Measurements from ENCODE around the gene ADAR.

ADAR gene

GRCh38 chr1:154614901-154615300 is 6.9 kb upstream of the ADAR start:
- no peak for DNase-seq

DNA sequence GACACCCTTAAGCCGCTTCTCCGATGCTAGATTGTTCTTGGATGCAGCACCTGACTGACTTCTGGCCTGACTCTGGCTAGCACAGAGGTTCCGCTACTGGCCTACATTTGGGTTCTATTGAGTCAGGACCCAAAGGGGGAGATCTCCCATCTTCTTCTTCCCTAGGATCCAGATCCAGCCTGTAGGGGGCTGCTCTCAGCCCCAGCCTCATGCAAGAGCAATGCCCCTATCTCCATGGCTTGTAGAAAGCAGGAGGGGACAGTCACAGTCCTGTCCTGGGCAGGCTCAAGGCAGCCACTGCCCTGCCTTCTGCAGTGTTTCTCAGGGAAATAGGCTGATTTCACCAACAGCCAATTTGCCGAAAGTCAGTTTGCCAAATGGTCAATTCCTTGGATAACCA is 6.3 kb upstream of the ADAR start:
- no peak for DNase-seq

DNA sequence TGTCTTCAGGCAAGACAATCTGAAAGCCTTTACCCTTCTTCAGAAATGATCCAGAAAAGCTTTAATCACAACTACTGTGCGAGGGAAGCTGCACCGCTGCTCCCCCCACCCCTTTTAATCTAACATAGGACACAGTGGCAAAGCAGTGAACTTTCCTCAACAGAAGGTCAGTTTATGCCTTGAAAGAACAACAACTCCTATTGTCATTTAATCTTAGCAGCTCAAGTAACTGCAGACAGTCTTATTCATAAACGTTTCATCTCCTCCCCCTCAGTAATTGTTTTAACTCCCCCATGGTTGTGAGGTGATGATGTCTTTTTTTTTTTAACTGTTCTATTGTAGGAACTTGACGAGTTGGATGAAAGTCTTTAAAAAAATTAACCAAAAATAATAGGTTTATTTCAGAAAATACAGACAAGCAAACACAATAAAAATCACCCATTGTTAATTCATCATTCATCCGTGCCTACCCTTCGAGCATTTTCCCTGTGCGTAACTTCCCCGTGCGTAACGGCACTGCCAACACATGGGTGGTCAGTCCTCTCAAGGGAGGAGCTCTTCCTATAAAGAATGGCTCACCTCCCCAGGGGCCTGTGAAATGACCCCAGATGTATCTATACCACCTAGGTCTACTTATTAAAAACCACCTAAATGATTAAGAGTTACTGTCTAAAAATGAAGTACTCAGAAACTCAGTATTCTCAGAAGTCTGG is 3.3 kb upstream of the ADAR start:
- peak in 1 of 2 donors; percentile 4 for DNase-seq

DNA sequence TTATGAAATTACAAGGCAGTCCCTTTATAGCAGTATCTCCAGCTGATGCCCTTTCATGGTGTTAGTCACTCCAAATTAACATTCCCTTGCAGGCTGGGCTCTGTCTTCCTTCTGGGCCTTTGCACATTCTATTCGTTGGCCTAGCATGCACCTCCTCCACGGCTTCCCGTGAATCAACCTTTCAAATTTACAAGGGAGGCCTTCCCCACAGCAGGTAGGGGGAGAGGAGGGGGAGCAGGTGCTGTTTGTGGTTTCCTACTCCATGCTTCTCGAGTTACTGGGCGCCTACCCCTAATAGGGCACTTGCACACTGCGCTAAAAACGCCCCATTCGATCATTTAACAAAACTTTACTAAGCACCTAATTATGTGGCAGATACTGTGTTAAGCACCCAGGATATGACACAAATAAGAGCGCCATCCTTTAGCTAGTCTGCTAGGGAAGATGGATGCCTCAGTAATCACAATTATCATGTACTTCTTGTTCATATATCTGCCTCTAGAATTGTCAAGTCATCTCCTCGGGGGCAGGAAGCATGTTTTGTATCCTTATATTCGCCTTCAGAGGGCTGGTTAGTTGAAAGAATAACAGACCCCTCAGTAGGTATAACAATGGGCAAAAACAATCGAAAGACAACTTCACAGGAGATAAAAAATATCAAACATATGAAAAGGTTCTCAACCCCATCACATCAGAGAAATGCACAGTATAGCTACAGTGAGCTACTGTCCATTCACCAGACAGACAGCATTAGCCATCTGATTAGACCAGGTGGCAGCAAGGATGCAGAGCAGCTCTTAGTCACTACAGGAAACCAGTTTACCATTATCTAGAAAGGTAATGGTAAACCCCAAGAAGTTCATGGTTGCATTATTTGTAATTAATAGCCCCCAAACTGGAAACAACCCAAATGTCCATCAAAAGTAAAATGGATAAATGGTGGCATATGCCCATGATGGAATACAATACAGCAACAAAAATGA is 1.7 kb upstream of the ADAR start:
- no peak for DNase-seq

DNA sequence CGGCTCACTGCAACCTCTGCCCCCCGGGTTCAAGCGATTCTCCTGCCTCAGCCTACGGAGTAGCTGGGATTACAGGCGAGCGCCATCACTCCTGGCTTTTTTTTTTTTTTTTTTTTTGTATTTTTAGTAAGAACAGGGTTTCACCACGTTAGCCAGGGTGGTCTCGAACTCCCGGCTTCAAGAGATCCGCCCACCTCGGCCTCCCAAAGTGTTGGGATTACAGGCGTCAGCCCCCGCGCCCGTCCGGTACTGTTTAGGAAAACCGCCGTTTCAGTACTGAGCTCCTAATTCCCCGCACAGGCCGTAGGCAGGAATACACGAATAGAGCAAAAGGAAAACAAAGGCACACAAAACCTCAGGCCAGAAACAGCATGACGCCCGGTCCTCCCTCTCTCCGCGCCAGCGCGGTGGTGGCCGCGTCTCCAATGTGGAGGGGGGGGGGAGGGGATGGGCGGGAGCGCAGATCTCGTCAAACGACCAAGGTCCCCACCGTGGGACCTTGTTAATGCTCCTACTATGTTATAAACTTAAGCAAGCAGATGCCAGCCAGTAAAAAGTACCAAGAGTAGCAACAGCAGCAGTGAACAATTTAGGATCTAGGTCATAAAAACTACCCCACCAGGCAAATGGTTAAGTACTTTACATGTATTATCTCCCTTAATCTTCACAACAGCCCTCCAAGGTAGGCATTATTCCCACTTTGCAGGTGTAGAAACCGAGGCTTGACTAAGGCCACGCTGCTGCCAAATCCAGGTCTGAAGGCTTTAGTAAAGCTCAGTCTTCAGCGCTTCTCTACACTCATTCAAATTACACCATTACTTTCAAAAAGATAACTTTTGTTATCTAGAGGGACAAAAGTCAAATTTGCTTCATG is 648 bp upstream of the ADAR start:
- peak; percentile 26 to 38 for DNase-seq

GRCh38 chr1:154607106-154607608 is 829 bp downstream of the ADAR start:
- no peak for DNase-seq

- no peak for DNase-seq
Observed at GRCh38 chr1:154605534-154605933, 2.5 kb downstream of the ADAR start.

GRCh38 chr1:154603317-154603716 is 4.7 kb downstream of the ADAR start:
- DNase-seq = no peak

DNA sequence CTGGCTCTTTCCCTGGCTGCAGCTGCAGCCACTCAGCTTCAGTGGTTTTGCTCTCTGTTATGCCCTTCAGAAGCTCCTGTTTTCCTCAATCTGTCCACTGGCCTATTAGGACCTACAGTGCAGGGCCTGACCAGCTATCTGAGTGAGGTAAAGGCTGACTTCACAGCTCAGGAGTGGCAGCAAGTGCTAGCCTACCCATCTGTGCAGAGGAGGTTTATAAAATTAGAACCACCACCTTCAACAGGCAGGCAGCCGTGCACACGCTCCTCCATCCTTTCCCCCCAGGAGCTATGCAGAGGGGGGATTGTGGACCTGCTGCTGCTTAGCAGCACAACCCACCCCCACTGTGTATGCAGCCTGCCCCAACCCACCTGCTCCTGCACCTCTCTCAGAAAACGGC is 8.3 kb downstream of the ADAR start:
- no peak for DNase-seq

GRCh38 chr1:154598871-154599635 is 8.9 kb downstream of the ADAR start:
- DNase-seq = no peak

DNA sequence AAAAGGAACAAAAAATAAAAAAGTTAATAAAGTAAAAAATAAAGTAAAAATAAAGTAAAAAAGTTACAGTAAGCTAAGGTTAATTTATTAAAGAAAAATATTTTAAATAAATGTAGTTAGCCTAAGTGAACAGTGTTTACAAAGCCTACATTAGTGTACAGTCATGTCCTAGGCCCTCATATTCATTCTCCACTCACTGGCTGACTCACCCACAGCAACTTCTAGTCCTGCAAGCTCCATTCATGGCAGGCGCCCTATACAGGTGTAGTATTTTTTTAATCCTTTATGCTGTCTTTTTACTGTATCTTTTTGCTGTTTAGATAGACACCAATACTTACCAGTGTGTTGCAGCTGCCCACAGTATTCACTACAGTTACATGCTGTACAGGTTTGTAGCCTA is 12.4 kb downstream of the ADAR start:
- no peak for DNase-seq

GRCh38 chr1:154594811-154595210 is 13.2 kb downstream of the ADAR start:
- DNase-seq = no peak

DNA sequence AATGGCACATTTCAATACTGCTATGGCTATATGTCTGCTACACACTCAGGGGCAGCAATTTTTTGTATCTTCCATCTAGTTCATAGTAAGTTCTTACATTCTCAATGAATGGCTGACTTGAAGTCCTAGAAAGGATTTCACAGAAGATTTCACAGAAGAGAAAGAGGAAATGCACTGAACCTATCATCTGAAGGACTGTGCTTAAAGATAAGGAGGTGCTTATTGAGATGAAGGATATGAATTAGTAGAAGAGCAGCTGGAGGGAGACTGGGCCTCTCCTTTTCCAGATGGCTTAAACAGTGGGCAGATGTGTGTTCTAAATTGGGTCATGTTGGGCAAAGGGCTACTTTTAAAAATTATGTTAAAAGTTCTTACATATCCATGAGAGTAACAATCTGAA is 14.6 kb downstream of the ADAR start:
- DNase-seq = no peak

DNA sequence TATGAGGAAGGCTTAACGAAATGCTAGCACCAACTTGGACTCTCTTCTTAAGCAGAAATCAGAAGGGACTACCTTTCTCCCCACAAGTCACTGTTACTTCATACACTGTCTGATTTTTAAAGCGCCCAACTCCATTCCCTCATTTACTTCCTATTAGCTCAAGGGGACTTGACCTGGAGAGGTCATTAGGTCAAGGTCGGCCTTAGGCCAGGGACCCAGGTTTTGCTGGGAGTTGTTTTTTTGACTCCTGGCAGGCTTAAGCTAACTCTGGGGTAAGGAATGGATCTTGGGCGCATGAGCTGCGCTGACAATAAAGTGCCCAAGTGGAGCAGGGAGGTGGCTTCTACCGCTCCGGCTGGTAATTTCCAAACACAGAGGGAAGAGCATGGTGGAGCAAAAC is 16.8 kb downstream of the ADAR start:
- no peak for DNase-seq

DNA sequence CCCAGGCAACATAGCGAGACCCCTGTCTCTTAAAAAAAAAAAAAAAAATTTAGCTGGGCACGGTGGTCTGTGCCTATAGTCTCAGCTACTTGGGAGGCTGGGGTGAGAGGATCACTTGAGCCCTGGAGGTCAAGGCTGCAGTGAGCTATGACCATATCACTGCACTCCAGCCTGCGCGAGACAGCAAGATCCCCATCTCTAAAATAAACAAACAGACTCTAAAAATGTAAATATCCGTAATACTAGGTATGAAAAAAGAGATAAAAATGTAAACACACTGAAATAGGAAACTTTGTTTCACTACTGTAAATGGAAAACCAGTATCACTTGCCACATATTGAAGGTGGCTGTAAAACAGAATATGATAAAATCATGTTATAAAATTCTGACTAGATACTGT is 17.2 kb downstream of the ADAR start:
- DNase-seq = no peak

- no peak for DNase-seq
Observed at GRCh38 chr1:154589780-154590179, 18.2 kb downstream of the ADAR start.

DNA sequence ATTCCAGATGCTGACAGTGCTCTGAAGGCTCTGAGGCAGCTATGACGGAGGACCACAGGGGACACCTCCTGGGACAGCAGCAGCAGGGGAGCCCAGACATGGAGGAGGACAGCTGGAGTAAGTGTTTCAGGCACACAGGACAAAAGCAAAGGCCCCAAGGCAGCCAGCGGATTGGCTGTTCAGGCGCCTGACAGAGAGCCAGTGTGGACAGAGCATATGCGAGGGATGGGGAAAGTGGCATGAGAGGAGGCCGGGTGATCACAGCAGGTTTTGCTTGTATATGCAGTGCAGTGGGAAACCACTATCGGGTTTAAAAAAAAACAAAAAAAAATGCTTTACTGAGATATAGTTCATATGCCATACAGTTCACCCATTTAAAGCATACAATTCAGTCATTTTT is 21.3 kb downstream of the ADAR start:
- no peak for DNase-seq

DNA sequence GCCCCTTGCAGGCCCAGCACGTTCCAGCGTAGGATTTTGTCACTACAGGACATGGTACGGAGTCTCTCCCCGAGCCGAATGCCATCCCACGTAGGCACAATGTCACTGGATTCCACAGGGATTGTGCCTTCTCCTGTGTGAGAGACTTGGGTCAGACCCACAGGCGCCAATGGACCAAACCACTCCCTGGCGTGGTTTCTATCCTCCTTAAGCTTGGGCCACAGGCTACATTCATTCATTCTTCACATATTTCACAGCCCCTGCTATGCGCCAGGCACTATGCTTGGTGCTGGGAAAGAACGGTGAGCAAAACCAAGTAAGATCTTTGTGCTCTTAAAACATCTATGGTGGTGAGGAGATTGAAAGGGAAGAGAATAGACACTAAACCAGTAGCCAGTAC is 21.8 kb downstream of the ADAR start:
- DNase-seq = no peak

GRCh38 chr1:154584267-154584994 is 23.6 kb downstream of the ADAR start:
- no peak for DNase-seq

DNA sequence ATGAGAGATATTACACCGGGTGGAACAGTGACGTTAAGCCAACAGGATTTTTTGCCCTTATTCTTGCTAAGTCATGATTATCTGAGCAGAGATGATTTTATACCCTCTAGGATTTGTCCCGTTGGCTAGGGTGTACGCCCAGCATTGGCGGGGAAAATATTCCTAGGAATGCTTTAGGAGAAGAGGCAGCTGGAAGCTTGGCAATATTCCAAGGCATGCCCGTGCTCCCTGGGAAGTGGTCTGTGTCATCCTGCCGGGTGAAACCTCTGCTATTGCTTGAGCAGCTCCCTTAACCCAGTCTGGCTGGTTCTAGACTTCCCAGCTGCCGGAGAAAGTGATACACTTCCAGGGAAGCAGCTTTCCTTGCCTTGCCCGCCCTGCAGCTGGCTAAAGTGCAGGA is 24.2 kb downstream of the ADAR start:
- no peak for DNase-seq

GRCh38 chr1:154582885-154583284 is 25.1 kb downstream of the ADAR start:
- no peak for DNase-seq
